HG02623 (cell line): Measurements from ENCODE around the gene SULT1B1.

Experiments
- ATAC-seq: cut with Tn5 transposase; IDR thresholded peaks from one replicate; pipeline ENCODE4 v1.9.1; 2021; ENCODE audit warnings: moderate library complexity; ENCODE audit not compliant: unreplicated experiment

Gene SULT1B1

DNA sequence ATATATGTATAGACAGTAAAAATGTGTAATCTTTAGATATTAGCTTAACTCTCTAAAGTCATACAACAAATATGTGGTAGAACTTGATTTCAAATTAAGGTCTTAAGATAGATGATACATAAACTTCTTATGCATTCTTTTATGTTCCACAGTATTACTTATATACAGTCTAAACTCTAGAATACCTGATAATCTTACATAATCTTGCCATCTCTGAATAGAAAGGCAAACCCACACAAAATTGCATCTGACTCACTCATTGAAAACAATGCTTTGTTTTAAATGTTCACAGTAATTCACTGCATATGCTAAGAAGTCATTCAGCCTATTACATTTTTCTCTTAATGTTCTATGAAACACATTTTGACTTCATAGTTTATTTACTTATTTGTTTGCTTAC is 10.1 kb downstream of the SULT1B1 start:
- ATAC-seq: no peak

GRCh38 chr4:69749771-69750170 is 10.6 kb downstream of the SULT1B1 start:
- no peak for ATAC-seq

GRCh38 chr4:69748173-69748572 is 12.2 kb downstream of the SULT1B1 start:
- no peak for ATAC-seq

DNA sequence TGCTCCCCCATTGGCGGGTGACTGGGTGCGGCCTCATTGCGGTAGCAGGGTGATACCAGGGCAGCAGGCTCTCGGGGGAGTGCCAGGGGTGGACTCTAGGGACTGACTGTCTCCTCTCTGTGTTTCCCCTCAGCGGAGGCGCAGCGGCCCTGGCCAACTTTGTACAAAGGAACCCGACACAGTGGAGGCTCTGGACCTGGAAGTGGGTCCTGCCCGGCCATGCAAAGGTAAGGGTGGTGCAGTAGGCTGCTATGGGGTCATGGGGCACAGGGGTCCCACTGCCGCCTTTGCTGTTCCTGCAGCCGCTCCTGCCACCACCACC is 16.3 kb downstream of the SULT1B1 start:
- no peak for ATAC-seq

GRCh38 chr4:69743476-69744156 is 16.8 kb downstream of the SULT1B1 start:
- no peak for ATAC-seq

DNA sequence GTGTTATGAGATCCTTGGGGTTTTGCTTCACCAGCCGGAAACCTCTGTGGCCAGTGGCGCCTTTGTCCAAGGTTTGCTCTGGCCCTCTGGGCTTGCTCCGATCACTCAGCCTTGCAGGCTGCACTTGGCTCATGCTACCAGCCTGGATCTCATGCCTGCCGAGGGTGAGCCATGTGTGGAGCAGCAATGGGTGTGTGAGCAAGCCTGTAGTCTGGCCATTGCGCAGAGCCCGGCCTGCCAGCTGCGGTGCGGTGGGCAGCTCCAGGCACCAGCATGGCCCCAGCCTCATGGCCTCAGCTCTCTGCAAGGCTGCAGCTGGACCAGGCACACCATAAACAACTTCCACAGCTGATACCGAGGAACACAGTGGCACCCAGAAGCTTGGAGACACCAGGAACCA is 17.8 kb downstream of the SULT1B1 start:
- ATAC-seq: no peak

- no peak for ATAC-seq
These were observed 21.5 kb downstream of the SULT1B1 start for GRCh38 chr4:69738872-69739271.

DNA sequence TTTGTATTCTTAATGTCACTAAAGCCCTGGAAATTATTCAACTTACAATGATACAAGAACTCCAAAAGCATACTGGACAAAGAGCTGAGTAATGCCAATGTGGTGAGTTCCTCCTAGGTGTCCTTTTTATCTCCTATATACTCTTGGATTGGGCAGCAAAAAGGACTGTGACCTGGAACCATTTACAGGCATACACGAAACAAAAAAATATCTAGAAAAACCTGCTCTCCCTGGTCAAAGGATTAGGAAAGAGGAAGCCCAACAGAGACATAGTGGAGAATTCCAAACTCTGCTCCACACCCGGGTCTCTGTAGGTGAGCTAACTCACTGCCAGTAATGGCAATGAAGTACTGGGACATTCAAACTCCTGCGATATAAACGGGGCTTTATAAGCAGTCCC is 25.3 kb downstream of the SULT1B1 start:
- ATAC-seq: no peak

DNA sequence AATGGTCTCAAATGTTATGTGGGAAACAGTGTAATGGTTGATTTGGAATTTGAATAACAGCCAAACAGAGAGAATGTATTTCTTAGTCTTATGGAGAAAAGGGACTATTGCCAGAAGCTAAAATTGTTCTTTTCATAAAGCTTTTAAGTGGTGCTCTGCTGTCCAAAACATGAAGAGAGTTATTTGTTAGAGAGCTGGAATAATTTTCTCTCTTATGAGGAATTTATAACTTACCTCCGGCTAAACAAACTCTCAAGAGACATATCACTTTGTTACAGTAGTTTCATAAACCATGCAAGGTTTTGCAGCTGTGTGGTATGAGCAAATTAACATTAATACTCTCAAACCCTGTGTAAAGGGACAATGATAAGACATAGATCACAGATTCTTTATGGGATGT is 28.6 kb downstream of the SULT1B1 start:
- no peak for ATAC-seq

DNA sequence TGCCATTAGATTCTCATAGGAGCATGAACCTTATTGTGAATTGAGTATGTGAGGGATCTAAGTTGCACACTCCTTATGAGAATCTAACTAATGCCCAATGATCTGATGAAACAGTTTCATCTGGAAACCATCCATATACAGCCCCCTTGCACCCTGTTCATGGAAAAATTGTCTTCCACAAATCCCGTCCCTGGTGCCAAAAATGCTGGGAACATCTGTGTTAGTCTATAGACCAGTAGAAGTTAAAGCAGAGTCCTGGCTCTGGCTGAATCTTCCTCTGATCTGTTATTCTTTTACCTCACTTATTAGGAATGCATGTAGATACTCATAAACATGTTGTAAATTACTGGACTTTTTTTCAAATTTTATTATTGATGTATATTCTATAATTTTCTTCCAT is 29.2 kb downstream of the SULT1B1 start:
- ATAC-seq: no peak

GRCh38 chr4:69730002-69730401 is 30.4 kb downstream of the SULT1B1 start:
- no peak for ATAC-seq

DNA sequence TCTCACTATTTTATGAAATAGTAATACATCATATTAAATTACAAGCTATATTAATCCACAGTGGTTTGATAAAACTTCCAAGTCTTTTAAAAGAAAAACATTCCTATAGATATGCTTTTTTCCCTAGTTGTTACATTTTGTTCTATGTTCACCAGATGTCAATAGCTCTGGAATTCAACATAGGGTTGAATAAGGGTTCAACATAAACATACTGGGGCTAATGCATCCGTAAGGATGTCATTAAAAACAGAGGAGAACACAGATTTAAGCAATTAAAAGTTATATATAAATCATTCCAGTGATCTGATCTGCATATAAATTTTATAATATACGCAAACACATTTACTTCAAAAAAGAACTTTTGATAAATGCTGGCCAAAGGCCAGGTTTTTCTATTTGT is 32.5 kb downstream of the SULT1B1 start:
- ATAC-seq: no peak

GRCh38 chr4:69727426-69727825 is 33.0 kb downstream of the SULT1B1 start:
- no peak for ATAC-seq

- no peak for ATAC-seq
These were observed 33.4 kb downstream of the SULT1B1 start for GRCh38 chr4:69726971-69727370.

- no peak for ATAC-seq
These were observed 41.8 kb downstream of the SULT1B1 start for GRCh38 chr4:69718396-69719271.

DNA sequence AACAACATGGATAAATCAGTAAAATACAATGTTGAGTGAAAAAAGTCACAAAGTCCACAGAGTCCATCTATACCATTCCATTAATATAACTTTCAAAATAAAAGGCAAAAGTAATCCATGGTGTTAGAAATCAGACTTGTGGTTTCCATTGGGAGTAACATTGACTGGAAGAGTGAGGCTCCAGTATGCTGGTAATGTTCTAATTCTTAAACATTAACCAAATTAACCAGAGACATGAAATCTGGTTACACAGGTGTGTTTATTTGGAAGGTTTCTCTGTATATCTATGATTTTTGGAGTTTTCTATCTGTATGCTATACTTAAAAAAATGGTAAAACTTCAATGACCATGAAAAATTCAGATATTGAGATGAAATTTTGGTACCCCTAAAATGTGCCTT is 42.6 kb downstream of the SULT1B1 start:
- no peak for ATAC-seq

GRCh38 chr4:69716654-69717053 is 43.8 kb downstream of the SULT1B1 start:
- no peak for ATAC-seq

DNA sequence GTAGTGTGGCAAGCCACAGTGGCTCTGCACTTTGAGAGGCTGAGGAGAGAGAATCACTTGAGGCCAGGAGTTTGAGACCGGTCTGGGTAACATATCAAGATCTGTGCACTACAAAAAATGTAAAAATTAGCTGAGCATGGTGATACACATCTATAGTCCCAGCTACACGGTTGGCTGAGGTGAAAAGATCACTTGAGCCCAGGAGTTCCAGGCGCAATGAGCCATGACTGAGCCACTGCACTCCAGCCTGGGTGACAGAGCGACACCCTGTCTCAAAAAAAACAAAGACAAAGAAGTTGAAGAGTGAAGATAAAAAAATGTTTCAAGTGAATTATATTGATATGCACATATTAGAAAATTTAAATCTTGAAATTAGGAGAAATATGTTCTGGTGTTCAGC is 46.3 kb downstream of the SULT1B1 start:
- no peak for ATAC-seq

DNA sequence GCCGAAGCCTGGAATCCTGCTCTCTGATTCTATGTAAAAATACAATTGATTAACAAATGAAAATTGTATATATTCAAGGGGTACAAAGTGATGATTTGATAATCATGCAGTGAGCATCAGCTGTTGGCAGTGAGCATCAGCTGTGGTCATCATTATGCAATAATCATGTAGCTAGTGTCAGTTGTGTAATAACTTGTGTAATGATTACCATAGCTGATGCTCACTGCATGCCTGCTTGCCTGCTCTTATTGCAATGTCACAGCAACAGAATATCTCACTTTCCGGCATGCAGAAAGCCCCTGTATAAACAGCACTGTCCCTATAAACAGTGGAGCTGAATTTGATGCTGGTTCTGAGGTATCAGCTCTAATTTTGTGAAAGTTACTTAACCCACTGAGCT is 46.8 kb downstream of the SULT1B1 start:
- no peak for ATAC-seq

DNA sequence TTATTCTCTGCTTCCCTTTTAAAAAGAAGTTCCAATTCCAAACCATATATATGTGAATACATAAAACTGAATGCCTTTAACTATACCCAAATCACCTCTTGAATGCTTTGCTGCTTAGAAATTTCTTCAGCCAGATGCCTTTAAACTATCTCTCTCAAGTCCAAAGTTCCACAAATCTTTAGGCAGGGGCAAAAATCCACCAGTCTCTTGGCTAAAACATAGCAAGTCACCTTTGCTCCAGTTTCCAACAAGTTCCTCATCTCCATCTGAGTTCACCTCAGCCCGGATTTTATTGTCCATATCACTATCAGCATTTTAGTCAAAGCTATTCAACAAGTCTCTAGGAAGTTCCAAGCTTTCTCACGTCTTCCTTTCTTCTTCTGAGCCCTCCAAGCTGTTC is 49.8 kb downstream of the SULT1B1 start:
- no peak for ATAC-seq

DNA sequence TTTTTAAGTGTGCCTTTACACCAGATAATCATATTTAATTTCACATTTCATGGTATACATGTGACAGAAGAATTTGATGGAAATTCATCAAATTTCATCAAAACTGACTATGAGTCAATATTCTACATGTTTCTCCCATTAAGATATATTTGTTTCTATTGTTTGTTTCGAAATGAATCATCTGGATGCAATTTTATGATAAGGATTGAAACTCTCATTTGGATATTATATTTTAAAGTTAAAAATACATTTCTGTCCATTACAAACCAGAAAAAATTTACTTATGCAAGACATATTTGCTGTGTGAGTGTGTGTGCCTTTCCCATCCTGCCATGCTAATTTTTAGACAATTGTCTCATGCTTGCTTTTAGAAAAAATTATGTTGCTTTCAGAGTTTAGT is 52.2 kb downstream of the SULT1B1 start:
- ATAC-seq: no peak

DNA sequence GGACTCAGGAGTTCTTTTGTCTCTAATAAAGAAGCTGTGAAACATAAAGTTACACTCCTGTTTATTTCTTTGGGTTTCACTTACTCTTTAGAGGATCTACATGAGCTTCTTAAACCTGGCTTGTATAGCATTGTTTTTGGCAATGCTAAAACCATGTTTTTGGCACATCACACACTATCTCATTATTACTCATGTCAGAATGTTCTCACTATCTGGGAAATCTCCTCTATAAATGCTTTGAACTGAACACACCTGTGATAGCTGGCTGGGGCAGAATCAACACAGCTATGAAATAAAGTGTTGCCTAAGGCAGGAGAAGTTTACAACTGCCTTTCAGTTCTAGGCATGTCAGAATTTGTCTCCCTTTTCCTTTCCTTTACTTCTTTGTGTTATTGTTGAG is 52.6 kb downstream of the SULT1B1 start:
- no peak for ATAC-seq

DNA sequence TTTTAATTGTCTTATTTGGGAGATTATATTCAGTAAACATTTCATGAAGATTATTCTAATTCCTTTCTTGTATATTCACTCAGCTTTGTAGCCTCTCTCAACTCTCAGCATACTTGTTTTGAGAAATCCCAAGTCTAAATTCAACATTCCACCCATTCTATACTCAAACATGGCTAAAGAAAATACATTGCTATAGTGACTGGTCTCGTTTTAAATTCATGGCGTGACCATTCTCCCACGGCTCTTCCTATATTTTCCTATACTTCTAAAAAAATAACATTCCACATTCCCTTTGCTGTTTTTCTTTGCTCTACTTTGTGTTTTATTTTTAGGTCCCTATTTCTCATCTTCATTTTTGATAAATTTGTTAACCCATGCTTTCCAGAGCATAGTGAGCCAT is 58.2 kb downstream of the SULT1B1 start:
- no peak for ATAC-seq
